IPS-15b (cell line): Measurements from ENCODE around the gene OR1I1.

Experiments used
- H3K27me3 ChIP-seq: one replicate; pipeline ENCODE4 v1.6.1; 2013; ENCODE audit warnings: low read length; ENCODE audit not compliant: control insufficient read depth, insufficient read depth
- H3K36me3 ChIP-seq: one replicate; pipeline ENCODE4 v1.6.1; 2013; ENCODE audit warnings: low read length; ENCODE audit not compliant: control insufficient read depth, insufficient read depth
- H3K4me1 ChIP-seq: one replicate; pipeline ENCODE4 v1.6.1; 2013; ENCODE audit warnings: mild to moderate bottlenecking, low read length; ENCODE audit not compliant: control insufficient read depth, insufficient read depth
- H3K4me3 ChIP-seq: one replicate; pipeline ENCODE4 v1.5.1; 2013; ENCODE audit warnings: low read depth, low read length
- H3K9ac ChIP-seq: one replicate; pipeline ENCODE4 v1.6.1; 2013; ENCODE audit warnings: low read depth, mild to moderate bottlenecking, low read length
- H3K9me3 ChIP-seq: one replicate; pipeline ENCODE4 v1.6.1; 2013; ENCODE audit warnings: mild to moderate bottlenecking, low read length; ENCODE audit not compliant: control insufficient read depth, insufficient read depth

The OR1I1 gene

GRCh38 chr19:15141143-15141542, 59.1 kb downstream of the OR1I1 start:
- no peak overlapping the region for H3K4me3 ChIP-seq

GRCh38 chr19:15142313-15142712, 60.3 kb downstream of the OR1I1 start:
- no peak overlapping the region for H3K9ac ChIP-seq
- H3K4me1 ChIP-seq = no peaks in the 10 kb centered on the region
- no peaks in the 10 kb centered on the region for H3K9me3 ChIP-seq
- H3K4me3 ChIP-seq = no peak overlapping the region
- H3K27me3 ChIP-seq = no peaks in the 10 kb centered on the region
- H3K36me3 ChIP-seq = no peaks in the 10 kb centered on the region

More at GRCh38 chr19:15141143-15141542, 59.1 kb downstream of the OR1I1 start:
- H3K9me3 ChIP-seq = no peaks in the 10 kb centered on the region
- H3K9ac ChIP-seq = no peak overlapping the region
- H3K27me3 ChIP-seq = no peaks in the 10 kb centered on the region
- no peaks in the 10 kb centered on the region for H3K4me1 ChIP-seq
- H3K36me3 ChIP-seq = no peaks in the 10 kb centered on the region
